ENCODE measurements around the gene ZFPL1.

ZFPL1 gene

GRCh38 chr11:65066315-65066714 lies 17.7 kb upstream of the ZFPL1 start:
- no peak overlapping the region for H3K27ac ChIP-seq
- no peaks in the 10 kb centered on the region for H3K9me3 ChIP-seq (ENCODE audit: low read depth, low read length)
- H3K4me3 ChIP-seq = no peak overlapping the region
- no peak overlapping the region for H3K9ac ChIP-seq (ENCODE audit: insufficient read length)
- no peak for DNase-seq (ENCODE audit: low read depth, low spot score)
- no peaks in the 10 kb centered on the region for H3K36me3 ChIP-seq (ENCODE audit: insufficient read depth, low read length)
- TF ChIP-seq EZH2 (IDR thresholded peaks at IDR 0.05) (no peak), FOXP2 (optimal IDR thresholded peaks at IDR 0.05; ENCODE audit: control extremely low read depth, extremely low read length, insufficient read depth) (no peak), POLR2AphosphoS5 (IDR thresholded peaks at IDR 0.05; ENCODE audit: borderline replicate concordance, low read depth, low read length) (no peak)

GRCh38 chr11:65066805-65067291 lies 17.2 kb upstream of the ZFPL1 start:
- no peak for TF ChIP-seq POLR2AphosphoS5 (IDR thresholded peaks at IDR 0.05; ENCODE audit: borderline replicate concordance, low read depth, low read length)
- no peak for TF ChIP-seq EZH2 (IDR thresholded peaks at IDR 0.05)
- TF ChIP-seq FOXP2 (optimal IDR thresholded peaks at IDR 0.05; ENCODE audit: control extremely low read depth, extremely low read length, insufficient read depth) = no peak
- Histone ChIP-seq H3K9me3 (ENCODE audit: low read depth, low read length) (no peaks in the 10 kb centered on the region), H3K27ac (no peak overlapping the region), H3K36me3 (ENCODE audit: insufficient read depth, low read length) (no peaks in the 10 kb centered on the region), H3K4me3 (no peak overlapping the region), H3K9ac (ENCODE audit: insufficient read length) (no peak overlapping the region)
- DNase-seq (ENCODE audit: low read depth, low spot score) = no peak

- no peak overlapping the region for H3K27ac ChIP-seq
- H3K9me3 ChIP-seq (ENCODE audit: low read depth, low read length) = no peaks in the 10 kb centered on the region
- no peak overlapping the region for H3K9ac ChIP-seq (ENCODE audit: insufficient read length)
- H3K4me3 ChIP-seq = no peak overlapping the region
- no peaks in the 10 kb centered on the region for H3K36me3 ChIP-seq (ENCODE audit: insufficient read depth, low read length)
- TF ChIP-seq EZH2 (IDR thresholded peaks at IDR 0.05) (no peak), POLR2AphosphoS5 (IDR thresholded peaks at IDR 0.05; ENCODE audit: borderline replicate concordance, low read depth, low read length) (no peak), FOXP2 (optimal IDR thresholded peaks at IDR 0.05; ENCODE audit: control extremely low read depth, extremely low read length, insufficient read depth) (no peak)
- no peak for DNase-seq (ENCODE audit: low read depth, low spot score)
Measured at GRCh38 chr11:65067446-65067845, 16.6 kb upstream of the ZFPL1 start.

GRCh38 chr11:65069217-65069616 lies 14.8 kb upstream of the ZFPL1 start:
- TF ChIP-seq POLR2AphosphoS5 (IDR thresholded peaks at IDR 0.05; ENCODE audit: borderline replicate concordance, low read depth, low read length) (no peak), EZH2 (IDR thresholded peaks at IDR 0.05) (no peak), FOXP2 (optimal IDR thresholded peaks at IDR 0.05; ENCODE audit: control extremely low read depth, extremely low read length, insufficient read depth) (no peak)
- Histone ChIP-seq H3K9ac (ENCODE audit: insufficient read length) (no peak overlapping the region), H3K27ac (no peak overlapping the region), H3K36me3 (ENCODE audit: insufficient read depth, low read length) (no peaks in the 10 kb centered on the region), H3K4me3 (no peak overlapping the region), H3K9me3 (ENCODE audit: low read depth, low read length) (no peaks in the 10 kb centered on the region)
- DNase-seq (ENCODE audit: low read depth, low spot score) = no peak

GRCh38 chr11:65071907-65072630 lies 12.0 kb upstream of the ZFPL1 start:
- TF ChIP-seq FOXP2 (optimal IDR thresholded peaks at IDR 0.05; ENCODE audit: control extremely low read depth, extremely low read length, insufficient read depth) = no peak
- no peak for TF ChIP-seq EZH2 (IDR thresholded peaks at IDR 0.05)
- TF ChIP-seq POLR2AphosphoS5 (IDR thresholded peaks at IDR 0.05; ENCODE audit: borderline replicate concordance, low read depth, low read length) = no peak
- no peak overlapping the region for H3K9ac ChIP-seq (ENCODE audit: insufficient read length)
- no peaks in the 10 kb centered on the region; the same call in 1 of the 2 replicates for H3K36me3 ChIP-seq (ENCODE audit: insufficient read depth, low read length)
- DNase-seq (ENCODE audit: low read depth, low spot score) = no peak
- no peak overlapping the region for H3K4me3 ChIP-seq
- H3K9me3 ChIP-seq (ENCODE audit: low read depth, low read length) = no peaks in the 10 kb centered on the region
- H3K27ac ChIP-seq = no peak overlapping the region

- no peak overlapping the region for H3K27ac ChIP-seq
- TF ChIP-seq EZH2 (IDR thresholded peaks at IDR 0.05) = no peak
- no peak for TF ChIP-seq FOXP2 (optimal IDR thresholded peaks at IDR 0.05; ENCODE audit: control extremely low read depth, extremely low read length, insufficient read depth)
- no peak for TF ChIP-seq POLR2AphosphoS5 (IDR thresholded peaks at IDR 0.05; ENCODE audit: borderline replicate concordance, low read depth, low read length)
- no peak overlapping the region for H3K9ac ChIP-seq (ENCODE audit: insufficient read length)
- no peaks in the 10 kb centered on the region for H3K9me3 ChIP-seq (ENCODE audit: low read depth, low read length)
- H3K36me3 ChIP-seq (ENCODE audit: insufficient read depth, low read length) = peaks cover 4% of the 10 kb centered on the region; the same call in 1 of the 2 replicates
- no peak for DNase-seq (ENCODE audit: low read depth, low spot score)
- H3K4me3 ChIP-seq = no peak overlapping the region
Measured at GRCh38 chr11:65072631-65072966, 11.4 kb upstream of the ZFPL1 start.

- Histone ChIP-seq H3K4me3 (no peak overlapping the region), H3K9ac (ENCODE audit: insufficient read length) (no peak overlapping the region), H3K9me3 (ENCODE audit: low read depth, low read length) (no peaks in the 10 kb centered on the region), H3K27ac (no peak overlapping the region), H3K36me3 (ENCODE audit: insufficient read depth, low read length) (peaks cover 44% of the 10 kb centered on the region)
- no peak for TF ChIP-seq POLR2AphosphoS5 (IDR thresholded peaks at IDR 0.05; ENCODE audit: borderline replicate concordance, low read depth, low read length)
- no peak for TF ChIP-seq EZH2 (IDR thresholded peaks at IDR 0.05)
- TF ChIP-seq FOXP2 (optimal IDR thresholded peaks at IDR 0.05; ENCODE audit: control extremely low read depth, extremely low read length, insufficient read depth) = no peak
- DNase-seq (ENCODE audit: low read depth, low spot score) = no peak
Measured at GRCh38 chr11:65077451-65077850, 6.6 kb upstream of the ZFPL1 start.

- Histone ChIP-seq H3K36me3 (ENCODE audit: insufficient read depth, low read length) (peaks cover 44% of the 10 kb centered on the region), H3K9me3 (ENCODE audit: low read depth, low read length) (no peaks in the 10 kb centered on the region), H3K4me3 (no peak overlapping the region), H3K27ac (no peak overlapping the region), H3K9ac (ENCODE audit: insufficient read length) (no peak overlapping the region)
- DNase-seq (ENCODE audit: low read depth, low spot score) = no peak
- no peak for TF ChIP-seq EZH2 (IDR thresholded peaks at IDR 0.05)
- TF ChIP-seq FOXP2 (optimal IDR thresholded peaks at IDR 0.05; ENCODE audit: control extremely low read depth, extremely low read length, insufficient read depth) = no peak
- TF ChIP-seq POLR2AphosphoS5 (IDR thresholded peaks at IDR 0.05; ENCODE audit: borderline replicate concordance, low read depth, low read length) = no peak
Measured at GRCh38 chr11:65078151-65078550, 5.9 kb upstream of the ZFPL1 start.
